DND-41 (cell line): ENCODE data around the gene PDE4B.

Experiments
- CTCF ChIP-seq: IDR thresholded peaks from 2 replicates; pipeline ENCODE4 v1.5.1; 2012; ENCODE audit warnings: borderline replicate concordance, low read length, moderate library complexity, mild to moderate bottlenecking; ENCODE audit not compliant: poor library complexity, severe bottlenecking; ENCODE audit errors: extremely low read depth
- EZH2 ChIP-seq: IDR thresholded peaks from 3 replicates; pipeline ENCODE4 v1.6.1; 2012; ENCODE audit warnings: borderline replicate concordance, low read depth, mild to moderate bottlenecking, moderate library complexity, low read length, inconsistent platforms; ENCODE audit not compliant: severe bottlenecking

- TF ChIP-seq EZH2 (no peak), CTCF (no peak)
Measured at GRCh38 chr1:66043186-66043585, 250.5 kb downstream of the PDE4B start.
